Forelimb muscle (tissue), 1 donor: Measurements from ENCODE around the gene PDZD2. TPM values are rescaled to one million over a fixed set of nuclear protein-coding genes. Genes with fewer than 3 reads are reported as not detected.

Experiments
- DNase-seq: peaks from one replicate; pipeline ENCODE4 v3.0.0-alpha.2; 2013; ENCODE audit warnings: low read depth
- polyA plus RNA-seq: library from polyadenylated mRNA; unstranded; fragments of 120-200 nt; gene quantifications from one replicate; pipeline ENCODE4 v1.2.1, GENCODE V29; 2013; ENCODE audit not compliant: insufficient read length

Gene PDZD2
- polyA plus RNA-seq, 1 donor: 6.1 TPM

GRCh38 chr5:31638345-31638744 is 586 bp upstream of the PDZD2 start:
- no peak for DNase-seq

- no peak for DNase-seq
Measured at GRCh38 chr5:31639481-31640411, 815 bp downstream of the PDZD2 start.

- no peak for DNase-seq
Measured at GRCh38 chr5:31640573-31640972, 1.6 kb downstream of the PDZD2 start.

- no peak for DNase-seq
Measured at GRCh38 chr5:31641059-31641458, 2.1 kb downstream of the PDZD2 start.

- DNase-seq: no peak
Measured at GRCh38 chr5:31641575-31641974, 2.6 kb downstream of the PDZD2 start.

- DNase-seq: no peak
Measured at GRCh38 chr5:31645420-31646081, 6.6 kb downstream of the PDZD2 start.

- DNase-seq: no peak
Measured at GRCh38 chr5:31648326-31648725, 9.4 kb downstream of the PDZD2 start.

GRCh38 chr5:31651241-31651640 is 12.3 kb downstream of the PDZD2 start:
- DNase-seq: no peak

- DNase-seq: no peak
Measured at GRCh38 chr5:31655491-31655890, 16.6 kb downstream of the PDZD2 start.

GRCh38 chr5:31656806-31657205 is 17.9 kb downstream of the PDZD2 start:
- DNase-seq: no peak

- DNase-seq: no peak
Measured at GRCh38 chr5:31657315-31657979, 18.5 kb downstream of the PDZD2 start.

- no peak for DNase-seq
Measured at GRCh38 chr5:31661257-31661656, 22.3 kb downstream of the PDZD2 start.

GRCh38 chr5:31663519-31663918 is 24.6 kb downstream of the PDZD2 start:
- DNase-seq: no peak

GRCh38 chr5:31664566-31664965 is 25.6 kb downstream of the PDZD2 start:
- DNase-seq: no peak

GRCh38 chr5:31671339-31671741 is 32.4 kb downstream of the PDZD2 start:
- DNase-seq: no peak

GRCh38 chr5:31674371-31674951 is 35.5 kb downstream of the PDZD2 start:
- no peak for DNase-seq

GRCh38 chr5:31675472-31675871 is 36.5 kb downstream of the PDZD2 start:
- no peak for DNase-seq

- no peak for DNase-seq
Measured at GRCh38 chr5:31678180-31678579, 39.2 kb downstream of the PDZD2 start.

GRCh38 chr5:31680528-31680927 is 41.6 kb downstream of the PDZD2 start:
- no peak for DNase-seq

GRCh38 chr5:31682025-31682424 is 43.1 kb downstream of the PDZD2 start:
- no peak for DNase-seq

GRCh38 chr5:31682851-31683250 is 43.9 kb downstream of the PDZD2 start:
- no peak for DNase-seq

- DNase-seq: no peak
Measured at GRCh38 chr5:31688515-31689092, 49.7 kb downstream of the PDZD2 start.
